OCI-LY3 (cell line): ENCODE data around the gene SIGLEC6.

Experiments
- H2AFZ ChIP-seq: fragments of 200-600, 300-600 bp; shearing (Covaris generic); 2 replicates; pipeline ENCODE4 v1.6.0; 2014; ENCODE audit warnings: antibody characterized with exemption, low read depth, low read length
- H3K27ac ChIP-seq: fragments of 200-600, 300-600 bp; sonication (generic); 2 replicates; pipeline ENCODE4 v1.5.1; 2014; ENCODE audit warnings: mild to moderate bottlenecking, low read length, moderate library complexity, mixed read lengths
- H3K27me3 ChIP-seq: fragments of 200-600, 300-600 bp; sonication (generic); 2 replicates; pipeline ENCODE4 v1.6.1; 2014; ENCODE audit warnings: low read depth, low read length, mixed read lengths
- H3K36me3 ChIP-seq: fragments of 200-600, 300-600 bp; sonication (generic); replicated peaks from 2 replicates; pipeline ENCODE3; 2014; ENCODE audit warnings: low read depth, low read length, mixed read lengths
- H3K4me1 ChIP-seq: fragments of 300-600, 200-600 bp; sonication (generic); 2 replicates; pipeline ENCODE4 v1.6.1; 2014; ENCODE audit warnings: low read length, mixed read lengths
- H3K4me2 ChIP-seq: fragments of 200-600, 300-600 bp; sonication (generic); 2 replicates; pipeline ENCODE4 v1.6.1; 2014; ENCODE audit warnings: low read length, mixed read lengths
- H3K4me3 ChIP-seq: fragments of 300-600, 200-600 bp; sonication (generic); 2 replicates; pipeline ENCODE4 v1.5.1; 2014; ENCODE audit warnings: antibody characterized with exemption, mild to moderate bottlenecking, low read length, moderate library complexity
- H3K79me2 ChIP-seq: fragments of 300-600, 200-600 bp; shearing (Covaris generic); 2 replicates; pipeline ENCODE4 v1.6.1; 2014; ENCODE audit warnings: mild to moderate bottlenecking, low read length, mixed read lengths
- H3K9ac ChIP-seq: fragments of 300-600, 200-600 bp; shearing (Covaris generic); 2 replicates; pipeline ENCODE4 v1.6.0; 2014; ENCODE audit warnings: mild to moderate bottlenecking, low read length, moderate library complexity
- H3K9me3 ChIP-seq: fragments of 200-600, 300-600 bp; shearing (Covaris generic); 2 replicates; pipeline ENCODE4 v1.6.1; 2014; ENCODE audit warnings: low read length, mixed read lengths; ENCODE audit not compliant: insufficient read depth
- H4K20me1 ChIP-seq: fragments of 200-600, 300-600 bp; sonication (generic); 2 replicates; pipeline ENCODE4 v1.6.1; 2016; ENCODE audit warnings: low read length, mixed read lengths; ENCODE audit not compliant: insufficient read depth
- CTCF ChIP-seq: fragments of 200-600, 300-600 bp; sonication (generic); IDR thresholded peaks from 2 replicates; pipeline ENCODE4 v1.5.1; 2014; ENCODE audit warnings: antibody characterized with exemption, low read length, low read depth
- EZH2phosphoT487 ChIP-seq: fragments of 200-600 bp; shearing (Covaris generic); IDR thresholded peaks from 2 replicates; pipeline ENCODE4 v1.6.1; 2018; ENCODE audit warnings: antibody characterized with exemption, mixed run types, low read depth

SIGLEC6 gene

GRCh38 chr19:51470966-51471365, 60.5 kb downstream of the SIGLEC6 start:
- TF ChIP-seq CTCF (no peak), EZH2phosphoT487 (no peak)
- Histone ChIP-seq H3K27me3 (peaks cover 72% of the 10 kb centered on the region), H3K27ac (no peak overlapping the region), H2AFZ (no peak overlapping the region), H3K4me1 (peaks cover 7% of the 10 kb centered on the region), H3K4me3 (no peak overlapping the region), H3K9ac (no peak overlapping the region), H3K9me3 (no peaks in the 10 kb centered on the region), H3K4me2 (no peak overlapping the region), H4K20me1 (no peaks in the 10 kb centered on the region), H3K36me3 (no peaks in the 10 kb centered on the region), H3K79me2 (no peaks in the 10 kb centered on the region)

GRCh38 chr19:51469629-51470028, 61.8 kb downstream of the SIGLEC6 start:
- no peak overlapping the region for H3K4me2 ChIP-seq
- no peaks in the 10 kb centered on the region for H3K79me2 ChIP-seq
- no peaks in the 10 kb centered on the region for H3K9me3 ChIP-seq
- H3K36me3 ChIP-seq: no peaks in the 10 kb centered on the region
- H2AFZ ChIP-seq: no peak overlapping the region
- H3K4me1 ChIP-seq: peaks cover 4% of the 10 kb centered on the region
- H3K27ac ChIP-seq: no peak overlapping the region
- no peak overlapping the region for H3K9ac ChIP-seq
- no peaks in the 10 kb centered on the region for H4K20me1 ChIP-seq
- no peak overlapping the region for H3K4me3 ChIP-seq
- H3K27me3 ChIP-seq: peaks cover 74% of the 10 kb centered on the region
- no peak for TF ChIP-seq EZH2phosphoT487
- no peak for TF ChIP-seq CTCF

- Histone ChIP-seq H4K20me1 (no peaks in the 10 kb centered on the region), H3K4me1 (no peaks in the 10 kb centered on the region), H3K27ac (no peak overlapping the region), H3K27me3 (peaks cover 70% of the 10 kb centered on the region), H3K4me2 (no peak overlapping the region), H3K36me3 (no peaks in the 10 kb centered on the region), H2AFZ (no peak overlapping the region), H3K9ac (no peak overlapping the region), H3K4me3 (no peak overlapping the region), H3K9me3 (no peaks in the 10 kb centered on the region), H3K79me2 (no peaks in the 10 kb centered on the region)
- no peak for TF ChIP-seq CTCF
- TF ChIP-seq EZH2phosphoT487: no peak
Observed at GRCh38 chr19:51469162-51469561, 62.3 kb downstream of the SIGLEC6 start.

GRCh38 chr19:51468545-51468920, 62.9 kb downstream of the SIGLEC6 start:
- H3K27me3 ChIP-seq: peaks cover 66% of the 10 kb centered on the region
- no peaks in the 10 kb centered on the region for H3K36me3 ChIP-seq
- no peak for TF ChIP-seq CTCF
- no peak for TF ChIP-seq EZH2phosphoT487
- H3K9me3 ChIP-seq: no peaks in the 10 kb centered on the region
- no peak overlapping the region for H3K27ac ChIP-seq
- no peak overlapping the region for H3K4me3 ChIP-seq
- no peak overlapping the region for H3K4me2 ChIP-seq
- no peak overlapping the region for H3K9ac ChIP-seq
- no peaks in the 10 kb centered on the region for H3K4me1 ChIP-seq
- H4K20me1 ChIP-seq: no peaks in the 10 kb centered on the region
- no peak overlapping the region for H2AFZ ChIP-seq
- no peaks in the 10 kb centered on the region for H3K79me2 ChIP-seq
